Tibial nerve (tissue), 3 donors: ENCODE measurements around the gene USP24.

Experiments used
- CTCF ChIP-seq, 5 experiments: fragments of 200-600 bp in 3 of 5; fragments of 450-650 bp in 2 of 5; sonication (generic) in 3 of 5; IDR thresholded peaks; one replicate each; pipeline ENCODE4 v1.5.1; 2016 to 2019; ENCODE audit warnings: antibody characterized with exemption in 5 of 5, mild to moderate bottlenecking in 3 of 5, moderate library complexity in 2 of 5
- POLR2A ChIP-seq, 2 donors: fragments of 450-650 bp; IDR thresholded peaks; one replicate each; pipeline ENCODE4 v1.6.1; 2017; ENCODE audit warnings: antibody characterized with exemption in 2 of 2, mild to moderate bottlenecking in 2 of 2, moderate library complexity in 2 of 2

- TF ChIP-seq CTCF (IDR thresholded peaks at IDR 0.05) = no peak
- TF ChIP-seq POLR2A (IDR thresholded peaks at IDR 0.05) = no peak
Observed at GRCh38 chr1:55213151-55213884, 1.8 kb downstream of the USP24 start.
